ENCODE data around the gene SLC22A12.

SLC22A12 gene

DNA sequence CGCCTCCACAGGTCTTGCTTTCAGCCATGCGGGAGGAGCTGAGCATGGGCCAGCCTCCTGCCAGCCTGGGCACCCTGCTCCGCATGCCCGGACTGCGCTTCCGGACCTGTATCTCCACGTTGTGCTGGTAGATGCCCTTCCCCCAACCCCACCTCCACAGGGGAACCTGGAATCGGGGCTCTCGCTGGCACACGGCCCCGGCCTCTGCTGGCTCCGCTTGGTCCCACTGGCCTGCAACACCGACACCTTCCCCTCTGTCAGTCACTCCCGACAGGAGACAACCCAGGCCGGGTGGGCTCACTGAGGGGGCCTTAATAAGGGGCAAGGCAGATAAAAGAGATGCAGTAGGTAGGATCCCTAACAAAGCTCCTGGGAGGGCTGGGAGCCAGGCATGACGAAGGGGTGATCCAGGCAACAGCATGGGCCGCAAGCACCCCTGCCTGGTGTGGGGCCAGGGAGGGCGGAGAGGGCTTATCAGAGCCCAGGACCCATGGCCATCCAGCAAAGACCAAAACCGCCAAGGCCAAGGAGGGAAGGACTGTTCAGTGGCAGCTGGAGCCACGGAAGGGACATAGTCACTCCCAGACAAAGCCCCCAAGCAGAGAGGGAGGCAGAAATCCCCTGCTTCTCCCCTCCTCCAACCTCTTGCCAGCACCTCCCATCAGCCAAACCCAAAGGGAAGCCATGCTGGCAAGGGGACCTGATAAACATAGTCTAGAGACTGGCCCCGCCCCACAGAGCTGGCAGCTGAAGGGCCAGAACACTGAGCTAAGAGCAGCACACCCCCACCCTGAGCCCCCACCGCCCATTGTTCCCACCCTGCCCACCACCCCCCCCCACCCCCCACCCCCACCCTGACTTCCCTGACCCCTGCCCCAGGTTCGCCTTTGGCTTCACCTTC, 8.0 kb downstream of the SLC22A12 start:
- DNase-seq (ENCODE audit: low read depth): no peak
- H3K4me3 ChIP-seq (ENCODE audit: control insufficient read depth, low read depth, low read length): no peak overlapping the region
- TF ChIP-seq, protein P1, sequence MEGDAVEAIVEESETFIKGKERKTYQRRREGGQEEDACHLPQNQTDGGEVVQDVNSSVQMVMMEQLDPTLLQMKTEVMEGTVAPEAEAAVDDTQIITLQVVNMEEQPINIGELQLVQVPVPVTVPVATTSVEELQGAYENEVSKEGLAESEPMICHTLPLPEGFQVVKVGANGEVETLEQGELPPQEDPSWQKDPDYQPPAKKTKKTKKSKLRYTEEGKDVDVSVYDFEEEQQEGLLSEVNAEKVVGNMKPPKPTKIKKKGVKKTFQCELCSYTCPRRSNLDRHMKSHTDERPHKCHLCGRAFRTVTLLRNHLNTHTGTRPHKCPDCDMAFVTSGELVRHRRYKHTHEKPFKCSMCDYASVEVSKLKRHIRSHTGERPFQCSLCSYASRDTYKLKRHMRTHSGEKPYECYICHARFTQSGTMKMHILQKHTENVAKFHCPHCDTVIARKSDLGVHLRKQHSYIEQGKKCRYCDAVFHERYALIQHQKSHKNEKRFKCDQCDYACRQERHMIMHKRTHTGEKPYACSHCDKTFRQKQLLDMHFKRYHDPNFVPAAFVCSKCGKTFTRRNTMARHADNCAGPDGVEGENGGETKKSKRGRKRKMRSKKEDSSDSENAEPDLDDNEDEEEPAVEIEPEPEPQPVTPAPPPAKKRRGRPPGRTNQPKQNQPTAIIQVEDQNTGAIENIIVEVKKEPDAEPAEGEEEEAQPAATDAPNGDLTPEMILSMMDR (IDR thresholded peaks at IDR 0.05; ENCODE audit: control insufficient read depth, insufficient read depth, low read depth, low read length, missing control alignments): no peak

DNA sequence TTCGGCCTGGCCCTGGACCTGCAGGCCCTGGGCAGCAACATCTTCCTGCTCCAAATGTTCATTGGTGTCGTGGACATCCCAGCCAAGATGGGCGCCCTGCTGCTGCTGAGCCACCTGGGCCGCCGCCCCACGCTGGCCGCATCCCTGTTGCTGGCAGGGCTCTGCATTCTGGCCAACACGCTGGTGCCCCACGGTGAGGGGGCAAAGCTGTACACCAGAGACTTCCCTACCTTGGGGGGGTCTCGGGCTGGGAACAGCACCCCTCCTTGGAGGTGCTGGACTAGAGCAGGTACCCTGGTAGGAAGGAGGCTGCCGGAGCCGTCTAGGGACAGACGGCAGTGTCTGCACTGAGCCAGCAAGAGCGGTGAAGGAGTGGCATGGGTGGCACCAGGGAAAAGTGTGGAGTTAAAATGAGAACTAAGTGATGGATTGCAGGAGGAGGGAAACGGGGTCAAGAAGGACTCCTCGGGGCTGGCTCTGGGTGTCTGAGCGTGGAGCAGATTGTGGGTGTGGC, 8.7 kb downstream of the SLC22A12 start:
- TF ChIP-seq, protein P1 (IDR thresholded peaks at IDR 0.05; ENCODE audit: control insufficient read depth, insufficient read depth, low read depth, low read length, missing control alignments): no peak
- no peak overlapping the region for H3K4me3 ChIP-seq (ENCODE audit: control insufficient read depth, low read depth, low read length)
- DNase-seq (ENCODE audit: low read depth): no peak

DNA sequence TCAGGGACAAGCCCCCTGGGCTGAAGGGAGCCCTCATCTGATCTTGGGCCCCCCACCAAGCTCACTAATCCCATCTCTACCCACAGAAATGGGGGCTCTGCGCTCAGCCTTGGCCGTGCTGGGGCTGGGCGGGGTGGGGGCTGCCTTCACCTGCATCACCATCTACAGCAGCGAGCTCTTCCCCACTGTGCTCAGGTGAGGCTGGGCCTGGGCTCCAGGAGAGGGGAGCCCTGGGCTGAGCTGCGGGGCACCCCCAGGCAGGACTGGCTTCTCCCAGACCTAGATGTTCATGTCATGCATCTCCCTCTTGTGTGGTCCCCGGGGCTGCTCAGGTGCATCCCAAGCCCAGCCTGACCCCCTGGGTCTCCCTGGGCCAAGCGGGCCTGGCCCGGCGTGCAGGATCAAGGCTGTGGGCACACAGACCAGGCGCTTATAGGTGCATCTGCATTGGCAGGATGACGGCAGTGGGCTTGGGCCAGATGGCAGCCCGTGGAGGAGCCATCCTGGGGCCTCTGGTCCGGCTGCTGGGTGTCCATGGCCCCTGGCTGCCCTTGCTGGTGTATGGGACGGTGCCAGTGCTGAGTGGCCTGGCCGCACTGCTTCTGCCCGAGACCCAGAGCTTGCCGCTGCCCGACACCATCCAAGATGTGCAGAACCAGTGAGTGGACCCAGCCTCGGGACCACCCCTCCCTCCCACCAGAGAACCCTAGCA, 9.4 kb downstream of the SLC22A12 start:
- no peak for DNase-seq (ENCODE audit: low read depth)
- TF ChIP-seq, protein P1 (IDR thresholded peaks at IDR 0.05; ENCODE audit: control insufficient read depth, insufficient read depth, low read depth, low read length, missing control alignments): no peak
- H3K4me3 ChIP-seq (ENCODE audit: control insufficient read depth, low read depth, low read length): no peak overlapping the region

DNA sequence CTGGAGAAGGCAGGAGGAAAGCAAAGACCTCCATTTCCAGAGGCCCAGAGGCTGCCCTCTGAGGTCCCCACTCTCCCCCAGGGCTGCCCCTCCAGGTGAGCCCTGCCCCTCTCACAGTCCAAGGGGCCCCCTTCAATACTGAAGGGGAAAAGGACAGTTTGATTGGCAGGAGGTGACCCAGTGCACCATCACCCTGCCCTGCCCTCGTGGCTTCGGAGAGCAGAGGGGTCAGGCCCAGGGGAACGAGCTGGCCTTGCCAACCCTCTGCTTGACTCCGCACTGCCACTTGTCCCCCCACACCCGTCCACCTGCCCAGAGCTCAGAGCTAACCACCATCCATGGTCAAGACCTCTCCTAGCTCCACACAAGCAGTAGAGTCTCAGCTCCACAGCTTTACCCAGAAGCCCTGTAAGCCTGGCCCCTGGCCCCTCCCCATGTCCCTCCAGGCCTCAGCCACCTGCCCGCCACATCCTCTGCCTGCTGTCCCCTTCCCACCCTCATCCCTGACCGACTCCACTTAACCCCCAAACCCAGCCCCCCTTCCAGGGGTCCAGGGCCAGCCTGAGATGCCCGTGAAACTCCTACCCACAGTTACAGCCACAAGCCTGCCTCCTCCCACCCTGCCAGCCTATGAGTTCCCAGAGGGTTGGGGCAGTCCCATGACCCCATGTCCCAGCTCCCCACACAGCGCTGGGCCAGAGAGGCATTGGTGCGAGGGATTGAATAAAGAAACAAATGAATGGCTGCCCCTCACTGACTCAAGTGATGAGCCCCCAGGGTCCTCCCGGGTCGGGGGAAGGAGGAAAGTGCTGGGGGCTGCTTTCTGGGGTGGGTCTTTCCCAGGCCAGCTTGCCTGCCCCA, 10.8 kb downstream of the SLC22A12 start:
- TF ChIP-seq, protein P1 (IDR thresholded peaks at IDR 0.05; ENCODE audit: control insufficient read depth, insufficient read depth, low read depth, low read length, missing control alignments): no peak
- H3K4me3 ChIP-seq (ENCODE audit: control insufficient read depth, low read depth, low read length): no peak overlapping the region
- no peak for DNase-seq (ENCODE audit: low read depth)

DNA sequence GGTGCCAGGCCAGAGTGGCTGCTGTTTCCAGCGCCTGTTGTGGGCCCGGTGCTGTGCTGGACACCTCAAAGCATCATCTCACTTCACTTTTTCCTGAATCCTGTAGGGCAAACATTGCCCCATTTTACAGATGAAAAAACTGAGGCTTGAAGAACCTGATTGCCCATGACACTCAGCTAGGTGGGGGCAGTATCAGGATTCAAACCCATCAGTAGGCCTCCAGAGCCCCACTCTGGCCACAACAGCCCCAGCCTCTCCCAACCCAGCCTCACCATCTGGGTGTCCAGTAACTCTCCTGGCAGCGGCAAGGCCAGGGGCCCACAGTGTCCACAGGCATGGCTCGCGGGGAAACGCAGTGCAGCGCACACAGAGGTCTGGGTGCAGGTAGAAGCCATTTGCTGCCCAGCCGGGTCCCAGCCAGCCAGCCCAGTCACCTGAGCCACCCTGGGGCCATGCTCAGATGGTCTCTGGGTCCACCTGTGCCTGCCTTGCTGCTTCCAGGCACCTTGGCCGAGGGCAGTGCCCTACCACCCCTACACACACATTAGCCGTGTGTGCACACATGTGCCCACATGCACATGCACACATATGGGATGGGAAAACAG, 11.5 kb downstream of the SLC22A12 start:
- TF ChIP-seq, protein P1 (IDR thresholded peaks at IDR 0.05; ENCODE audit: control insufficient read depth, insufficient read depth, low read depth, low read length, missing control alignments): no peak
- no peak for DNase-seq (ENCODE audit: low read depth)
- H3K4me3 ChIP-seq (ENCODE audit: control insufficient read depth, low read depth, low read length): no peak overlapping the region

Data from AG09309 (cell line).